ENCODE measurements around the gene SRL.

SRL gene

DNA sequence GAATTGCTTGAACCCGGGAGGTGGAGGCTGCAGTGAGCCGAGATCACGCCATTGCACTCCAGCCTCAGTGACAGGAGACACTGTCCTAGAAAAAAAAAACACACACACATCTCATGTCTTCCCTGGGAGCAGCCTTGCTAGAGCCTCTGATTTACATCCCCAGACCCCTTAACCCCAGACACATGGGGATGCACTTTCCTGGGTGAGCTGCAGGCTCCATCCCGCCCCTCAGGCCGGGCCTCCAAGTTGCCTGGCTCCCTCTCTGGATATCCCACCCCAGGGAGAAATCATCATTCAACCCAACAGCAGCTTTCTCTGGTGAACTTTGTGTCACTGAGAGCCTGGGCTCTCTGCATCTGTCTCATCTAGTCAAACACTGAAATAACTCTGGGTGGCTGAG is 21.5 kb downstream of the SRL start:
- DNase-seq = no peak

DNA sequence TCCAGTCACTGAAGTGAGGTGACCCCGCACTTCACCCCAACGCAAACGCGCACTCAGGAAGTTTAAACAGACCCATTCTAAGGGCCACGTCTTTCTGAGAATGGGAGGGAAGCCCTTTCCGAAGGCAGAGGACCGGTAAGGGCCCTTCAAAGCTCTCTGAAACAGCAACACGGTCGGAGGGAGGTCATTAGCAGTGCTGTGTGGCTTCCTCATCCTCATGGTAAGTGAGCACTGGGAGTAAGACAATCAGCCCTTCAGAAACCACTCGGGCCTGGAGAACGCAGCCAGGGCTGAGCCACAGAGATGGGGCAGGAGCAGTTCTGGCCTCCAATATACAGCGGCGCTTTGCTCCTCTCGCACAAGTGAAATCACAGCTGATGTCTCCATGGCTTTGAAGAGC is 23.7 kb downstream of the SRL start:
- DNase-seq = no peak

DNA sequence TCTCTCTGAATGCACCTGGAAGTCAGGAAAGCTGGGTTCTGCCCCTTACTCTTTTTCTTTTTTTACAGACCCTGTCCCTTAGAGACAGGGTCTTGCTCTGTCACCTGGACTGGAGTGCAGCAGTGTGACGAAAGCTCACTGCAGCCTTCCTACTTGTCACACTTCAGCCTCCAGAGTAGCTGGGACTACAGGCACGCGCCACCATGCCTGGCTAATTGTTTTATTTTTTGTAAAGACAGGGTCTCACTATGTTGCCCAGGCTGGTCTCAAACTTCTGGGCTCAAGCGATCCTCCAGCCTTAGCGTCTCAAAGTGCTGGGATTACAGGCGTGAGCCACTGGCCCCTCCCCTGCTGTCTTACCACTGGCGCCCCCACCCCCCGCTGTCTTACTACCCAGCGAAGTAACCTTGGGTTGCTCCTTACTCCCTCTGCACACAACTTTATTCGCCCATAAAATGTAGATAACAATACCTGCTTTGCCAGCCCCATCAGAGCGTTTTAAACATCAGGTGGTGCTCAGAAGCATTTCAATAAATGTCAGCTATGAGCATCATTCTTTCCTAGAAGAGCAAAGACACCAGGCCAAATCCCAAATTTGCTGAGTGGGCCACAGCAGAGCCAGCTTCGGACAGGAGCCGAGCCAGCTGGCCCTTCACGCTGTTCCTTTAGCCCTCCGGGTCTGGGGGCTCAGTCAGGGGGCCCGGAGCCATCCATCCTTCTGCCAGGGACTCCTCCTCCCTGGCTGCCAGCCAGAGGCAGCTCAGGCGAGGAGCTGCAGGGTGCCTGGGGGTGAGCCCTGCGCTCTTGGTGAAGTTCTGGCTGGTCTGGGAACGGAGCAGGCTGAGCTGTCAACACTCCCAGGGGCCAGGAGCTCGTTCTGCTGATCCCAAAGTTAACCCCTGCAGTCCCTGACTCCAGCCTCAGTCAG is 24.4 kb downstream of the SRL start:
- DNase-seq = no peak

DNA sequence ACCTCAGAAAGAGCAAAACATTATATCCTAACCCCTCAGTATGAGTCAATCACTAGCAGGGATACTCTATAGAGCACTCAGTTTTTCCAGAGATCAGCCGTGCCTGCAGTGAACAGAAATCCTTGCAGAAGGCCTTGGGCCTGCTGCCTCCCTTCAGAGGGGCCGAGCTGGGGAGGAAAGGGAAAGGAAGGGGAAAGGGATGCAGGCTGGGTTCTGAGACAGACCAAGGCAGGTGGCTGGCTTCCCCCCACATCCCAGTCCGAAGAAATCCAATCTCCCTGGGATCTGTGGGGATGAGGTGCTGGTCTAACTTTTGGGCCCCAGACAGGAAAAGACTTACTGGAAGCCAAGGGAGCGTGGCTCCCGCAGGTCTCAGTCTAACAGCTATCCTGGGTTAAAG is 25.3 kb downstream of the SRL start:
- DNase-seq = no peak

DNA sequence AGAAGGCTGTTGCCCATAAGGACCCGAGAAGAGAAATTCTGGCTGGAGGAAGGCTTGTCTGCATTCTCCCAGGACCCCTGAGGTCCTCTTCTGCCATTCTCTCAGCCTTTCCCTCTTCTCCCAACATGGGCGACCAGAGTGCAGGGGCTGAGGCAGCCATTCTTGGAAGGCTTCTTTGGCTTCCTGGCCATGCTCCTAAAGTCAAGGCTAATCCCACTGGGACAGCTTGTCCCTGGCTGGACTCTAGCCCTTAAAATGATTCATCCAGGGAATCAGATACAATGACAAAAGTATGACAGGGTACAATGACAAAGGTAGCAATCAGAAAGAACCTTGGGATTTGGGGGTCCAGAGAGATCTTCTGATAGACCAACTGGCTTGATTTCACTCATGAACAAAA is 26.8 kb downstream of the SRL start:
- no peak for DNase-seq

DNA sequence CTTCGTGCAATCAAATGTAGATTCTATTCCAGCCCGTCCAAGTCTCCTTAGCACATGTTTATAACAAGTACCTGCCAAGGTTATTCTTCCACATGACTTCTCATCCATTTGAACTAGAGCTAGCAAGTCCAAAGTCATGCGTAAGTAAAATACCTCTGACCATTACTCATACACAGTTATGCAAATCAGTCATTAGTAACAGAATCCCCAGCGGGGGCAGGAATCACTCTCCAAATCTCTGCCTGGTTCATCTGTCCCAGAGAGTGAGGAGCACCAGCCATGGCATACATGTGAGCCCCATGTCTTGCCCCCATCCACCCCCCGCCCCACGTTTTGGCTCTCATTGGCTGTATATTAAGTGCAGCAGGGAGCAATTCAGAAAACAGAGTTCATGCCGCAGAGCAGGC is 27.7 kb downstream of the SRL start:
- DNase-seq = peak; percentile 43

DNA sequence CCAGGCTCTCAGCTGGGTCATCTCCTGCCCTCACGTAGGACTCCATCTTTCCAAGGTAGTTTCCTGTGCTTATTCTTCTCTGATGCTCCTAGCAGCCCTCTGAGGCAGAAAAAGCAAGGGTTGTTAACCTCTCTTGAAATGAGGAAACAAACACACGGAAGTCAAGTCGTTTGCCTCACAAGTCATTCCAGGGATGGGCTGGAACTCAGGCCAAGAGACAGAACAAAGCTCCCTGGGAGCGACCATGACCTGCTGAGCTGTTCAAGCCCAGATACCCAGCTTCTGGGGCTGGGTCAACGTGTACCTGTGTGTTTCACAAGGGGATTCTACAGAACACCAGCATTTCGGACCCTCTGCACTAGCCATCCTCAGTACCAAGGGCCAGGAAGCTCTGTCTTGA is 28.1 kb downstream of the SRL start:
- no peak for DNase-seq

DNA sequence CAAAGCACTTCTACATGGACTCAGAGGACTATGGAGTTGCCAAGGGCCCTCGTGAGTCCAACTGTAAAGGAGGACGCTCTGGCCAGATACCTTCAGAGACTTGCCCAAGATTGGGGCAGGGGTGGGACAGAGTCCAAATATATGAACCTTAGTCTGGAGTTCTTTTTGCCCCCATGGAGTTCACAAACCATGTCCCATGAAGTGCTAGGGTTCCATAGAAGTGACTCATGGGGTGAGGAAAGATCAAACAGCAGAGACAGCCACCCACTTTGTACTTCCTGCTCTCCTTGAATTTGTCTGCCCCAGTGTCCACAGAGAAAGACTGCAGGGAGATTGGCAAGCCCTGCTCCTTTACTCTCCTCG is 29.0 kb downstream of the SRL start:
- DNase-seq = peak; percentile 37

DNA sequence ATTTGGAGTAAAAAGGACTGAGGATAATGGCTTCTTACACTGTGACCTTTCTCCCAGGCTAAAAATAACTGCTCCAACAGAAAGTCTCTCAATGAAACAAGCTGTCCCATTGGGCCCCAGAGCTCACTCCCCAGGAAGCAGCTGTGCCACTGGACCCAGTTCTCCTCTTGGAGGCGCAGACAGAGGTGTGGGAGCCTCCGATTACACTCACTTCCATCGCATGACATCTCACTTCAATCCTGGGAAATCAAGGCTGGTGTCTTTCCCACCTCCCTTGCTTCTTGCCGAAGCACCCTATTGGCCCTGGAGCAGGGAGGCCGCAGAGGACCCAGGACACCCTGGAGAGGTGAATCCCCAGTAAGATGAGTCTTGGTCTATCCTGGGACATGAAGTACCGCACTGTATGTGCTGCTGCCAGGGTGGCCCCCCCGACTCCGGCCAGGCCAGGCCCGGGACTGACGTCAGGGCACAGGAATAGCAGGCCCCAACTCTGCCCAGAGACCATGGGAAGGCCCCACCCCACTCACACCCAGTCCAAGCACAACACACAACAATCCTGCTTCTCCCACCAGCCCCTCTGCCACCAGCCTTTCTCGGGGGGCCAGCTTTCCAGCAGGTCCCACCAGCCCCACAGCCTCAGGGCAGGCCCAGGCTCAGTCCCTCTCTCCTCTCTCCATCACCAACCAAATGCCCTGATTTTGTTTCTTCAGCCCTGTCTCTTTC is 29.5 kb downstream of the SRL start:
- no peak for DNase-seq

DNA sequence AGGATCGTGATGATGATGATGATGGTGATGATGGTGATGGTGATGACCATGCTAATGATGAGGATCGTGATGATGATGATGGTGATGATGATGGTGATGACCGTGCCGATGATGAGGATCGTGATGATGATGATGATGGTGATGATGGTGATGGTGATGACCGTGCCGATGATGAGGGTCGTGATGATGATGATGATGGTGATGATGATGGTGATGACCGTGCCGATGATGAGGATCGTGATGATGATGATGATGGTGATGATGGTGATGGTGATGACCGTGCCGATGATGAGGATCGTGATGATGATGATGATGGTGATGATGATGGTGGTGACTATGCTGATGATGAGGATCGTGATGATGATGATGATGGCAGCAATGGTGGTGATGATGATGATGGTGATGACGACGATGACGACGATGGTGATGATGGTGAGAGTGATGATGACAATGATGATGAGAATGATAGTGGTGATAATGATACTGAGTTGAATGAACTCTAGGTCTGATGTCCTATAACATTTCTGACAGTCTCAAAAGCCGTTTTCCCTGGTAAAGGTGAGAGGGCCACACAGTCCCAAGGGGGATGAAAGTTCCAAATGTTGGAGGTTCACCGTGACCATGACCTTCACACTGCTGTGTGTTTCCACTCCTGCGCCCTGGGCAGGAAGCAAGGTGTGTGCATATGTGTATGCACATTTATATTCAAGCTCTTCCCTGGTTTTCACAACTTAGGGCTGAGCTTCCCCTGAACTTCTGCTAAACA is 30.3 kb downstream of the SRL start:
- DNase-seq = peak; percentile 6

DNA sequence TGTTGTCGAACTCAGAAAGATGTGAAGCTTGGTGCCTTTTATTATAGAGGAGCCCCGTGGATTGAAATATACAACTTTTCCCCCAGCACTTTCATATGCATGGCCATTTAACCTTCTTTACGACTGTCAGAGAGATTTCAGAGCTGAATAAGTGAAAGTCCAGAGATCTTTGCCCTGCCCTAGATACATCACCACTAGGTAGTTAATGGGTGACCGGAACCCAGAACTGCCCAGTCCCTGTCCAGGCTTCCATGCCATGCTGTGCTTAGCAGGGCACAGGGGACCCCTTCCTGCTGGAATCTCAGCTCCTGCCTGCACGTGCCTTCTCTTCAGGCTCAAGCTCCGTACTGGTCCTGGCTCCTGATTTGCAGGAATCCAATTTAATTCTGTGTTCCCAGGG is 32.2 kb downstream of the SRL start:
- no peak for DNase-seq

DNA sequence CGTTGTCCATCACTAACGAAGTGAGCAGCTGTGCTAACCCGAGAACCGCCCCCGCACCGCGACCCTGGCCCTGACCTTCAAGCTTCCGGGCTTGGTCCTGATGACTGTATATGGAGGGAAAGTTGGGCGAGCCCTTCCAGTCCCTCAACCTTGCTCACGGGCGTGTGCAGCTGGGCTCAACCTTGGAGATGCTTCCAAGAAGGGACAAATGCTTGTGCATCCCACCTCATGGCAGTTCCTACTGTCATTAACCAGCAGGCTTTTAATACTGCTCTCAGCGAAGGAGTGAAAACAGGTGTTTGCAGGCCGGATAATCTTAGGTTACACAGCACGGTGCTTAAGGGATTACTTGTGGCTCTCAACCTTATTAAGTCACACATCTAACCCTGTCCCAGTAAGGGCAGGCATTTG is 33.5 kb downstream of the SRL start:
- DNase-seq = no peak

DNA sequence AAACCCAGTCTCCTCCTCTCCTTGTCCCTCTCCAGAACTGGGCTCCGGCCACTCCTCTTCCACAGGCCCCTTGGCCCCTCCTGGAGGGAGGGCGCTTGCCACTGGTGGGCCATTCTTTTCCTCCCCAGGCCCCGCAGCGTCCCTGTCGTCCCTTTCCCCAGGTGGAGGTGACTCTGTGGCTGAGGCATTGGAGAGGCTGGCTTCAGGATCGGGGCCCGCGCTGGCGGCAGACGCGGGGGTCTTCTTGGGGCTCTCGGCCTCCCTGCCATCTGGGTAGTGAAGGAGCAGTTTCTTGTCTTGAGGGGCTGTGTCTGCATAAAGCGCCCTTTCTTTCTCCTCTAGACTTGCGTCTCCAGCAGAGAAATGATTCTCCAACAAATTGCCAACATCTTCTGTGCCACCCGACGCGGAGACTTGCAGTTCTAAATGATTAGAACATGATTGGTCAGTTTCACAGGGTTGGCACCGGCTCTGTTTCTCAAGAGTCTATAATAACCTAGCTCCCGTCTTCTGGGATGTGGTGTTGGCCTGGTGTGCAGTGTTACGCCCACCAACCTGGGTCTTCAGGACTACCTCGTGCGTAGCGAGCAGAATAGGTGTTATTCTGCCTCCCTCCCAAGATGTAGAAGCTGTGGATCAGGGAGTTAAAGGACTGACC is 34.1 kb downstream of the SRL start:
- no peak for DNase-seq

DNA sequence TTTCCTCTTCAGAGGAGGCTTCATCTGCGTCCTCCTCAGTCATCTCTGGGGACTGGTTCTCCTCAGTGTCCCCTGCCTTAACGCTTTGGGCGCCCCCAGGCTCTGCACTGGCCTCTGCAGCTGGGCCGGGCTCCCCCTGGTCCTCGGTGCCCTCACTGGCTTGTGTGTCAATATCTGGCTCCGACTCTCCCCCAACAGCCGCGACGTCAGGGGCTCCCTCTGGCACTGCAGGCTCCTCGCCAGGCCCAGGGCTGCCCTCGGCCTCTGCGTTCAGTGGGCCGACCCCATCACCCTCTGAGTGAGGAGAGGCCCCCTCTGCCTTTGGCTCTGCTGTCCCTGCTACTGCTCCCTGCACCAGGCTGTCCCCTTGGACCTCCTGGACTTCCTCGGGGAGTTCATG is 34.7 kb downstream of the SRL start:
- no peak for DNase-seq

DNA sequence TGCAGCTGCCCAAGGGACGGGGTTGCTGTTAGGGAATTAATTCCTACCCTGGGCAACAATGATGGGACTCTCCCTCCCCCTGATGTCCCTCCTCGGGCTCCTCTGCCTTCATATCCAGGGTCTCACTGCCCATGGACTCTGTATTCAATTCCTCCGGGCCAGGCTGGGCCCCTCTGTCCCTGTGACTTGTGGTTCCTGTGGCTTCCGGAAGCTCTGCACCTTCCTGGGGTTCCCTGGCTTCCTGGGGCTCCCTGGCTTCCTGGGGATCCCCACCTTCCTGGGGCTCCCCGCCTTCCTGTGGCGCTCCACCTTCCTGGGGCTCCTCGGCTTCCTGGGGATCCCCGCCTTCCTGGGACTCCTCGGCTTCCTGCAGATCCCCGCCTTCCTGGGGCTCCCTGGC is 35.2 kb downstream of the SRL start:
- DNase-seq = no peak

DNA sequence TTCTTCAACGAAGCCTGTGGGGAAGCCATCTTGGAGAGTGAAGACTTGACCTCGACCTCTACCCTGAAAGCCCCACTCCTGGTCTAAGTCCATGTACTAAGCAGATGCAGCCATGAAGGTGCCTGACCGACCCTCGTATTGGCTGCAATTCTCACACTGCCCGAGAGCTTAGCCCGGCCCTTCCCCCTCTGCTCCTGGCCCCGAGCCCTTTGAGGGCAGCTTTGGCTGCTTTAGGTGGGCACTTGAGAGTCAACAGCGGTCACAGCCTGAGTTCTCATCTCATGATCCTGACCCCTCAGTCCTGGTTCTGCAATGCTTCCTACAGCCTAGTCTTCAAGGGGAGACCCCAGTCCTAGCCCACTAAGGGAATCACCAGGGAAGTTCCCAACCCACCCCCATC is 35.9 kb downstream of the SRL start:
- no peak for DNase-seq

DNA sequence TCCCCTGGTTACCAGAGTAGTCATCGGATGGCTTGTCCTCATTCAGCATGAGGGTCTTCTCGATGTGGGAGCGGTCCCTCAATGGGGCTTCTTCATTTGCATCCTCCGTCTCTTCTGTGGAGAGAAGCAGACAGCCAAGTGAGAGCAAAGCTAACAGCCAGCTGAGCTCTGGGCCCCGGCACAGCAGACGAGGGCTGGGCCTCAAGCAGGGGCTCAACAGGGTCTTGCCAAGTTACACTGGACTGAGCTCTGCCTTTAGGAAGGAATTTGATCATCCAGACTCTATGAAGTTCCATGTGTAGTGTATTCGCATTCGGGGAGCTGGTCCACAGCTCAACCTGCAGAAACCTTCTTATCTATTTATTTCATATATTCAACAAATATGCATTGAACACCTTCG is 37.4 kb downstream of the SRL start:
- no peak for DNase-seq

DNA sequence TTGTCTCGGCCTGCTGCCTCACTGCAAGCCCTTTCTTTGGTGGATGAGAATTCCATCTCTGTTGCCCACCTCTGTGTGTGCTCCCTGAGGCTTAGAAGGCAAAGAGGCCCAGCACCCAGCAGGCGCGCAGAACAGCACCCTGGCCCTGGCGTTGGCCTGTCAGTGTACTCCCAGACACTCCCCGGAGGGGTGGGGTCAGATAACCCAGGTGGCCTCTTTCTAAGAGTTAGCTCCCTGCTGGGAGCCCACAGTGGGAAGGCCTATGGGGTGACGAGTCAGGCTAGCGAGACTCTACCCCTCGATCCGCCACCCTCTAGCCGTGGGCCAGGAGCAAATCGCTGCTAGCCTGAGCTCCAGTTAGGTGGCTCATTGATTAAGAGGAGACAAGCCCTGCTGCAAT is 38.1 kb downstream of the SRL start:
- no peak for DNase-seq

DNA sequence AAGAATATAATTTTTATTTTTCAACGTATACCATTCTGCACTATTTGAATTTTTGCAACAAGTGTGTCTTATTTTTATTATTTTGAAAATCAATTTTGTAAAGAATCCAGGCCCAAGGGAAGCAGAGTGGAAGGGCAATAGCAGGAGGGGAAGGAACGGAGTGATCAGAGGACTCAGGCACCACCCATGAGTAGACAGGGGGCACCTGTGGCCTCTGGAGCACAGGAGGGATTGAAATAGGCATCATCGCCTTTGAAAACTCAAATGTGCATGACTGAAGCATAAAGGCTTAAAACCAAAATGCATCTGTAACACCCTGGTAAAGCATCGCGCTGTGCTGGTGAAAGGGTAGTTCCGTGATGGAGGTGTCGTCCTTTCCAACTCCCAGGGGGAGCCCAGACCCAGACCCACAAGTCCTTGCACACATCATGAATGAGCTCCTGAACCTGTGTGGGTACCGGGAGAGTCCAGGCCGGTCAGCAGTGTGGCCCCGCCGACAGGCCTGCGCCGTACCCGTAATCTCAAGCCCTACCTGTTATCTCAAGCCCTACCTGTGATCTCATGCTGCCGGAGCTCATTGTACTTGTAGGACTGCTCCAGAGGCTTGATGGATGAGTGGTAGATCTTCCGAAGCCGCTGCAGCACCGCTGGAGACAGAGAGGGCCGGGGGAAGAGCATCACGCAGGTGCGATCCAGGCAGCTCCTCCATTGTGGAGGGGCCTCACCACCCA is 39.1 kb downstream of the SRL start:
- no peak for DNase-seq

DNA sequence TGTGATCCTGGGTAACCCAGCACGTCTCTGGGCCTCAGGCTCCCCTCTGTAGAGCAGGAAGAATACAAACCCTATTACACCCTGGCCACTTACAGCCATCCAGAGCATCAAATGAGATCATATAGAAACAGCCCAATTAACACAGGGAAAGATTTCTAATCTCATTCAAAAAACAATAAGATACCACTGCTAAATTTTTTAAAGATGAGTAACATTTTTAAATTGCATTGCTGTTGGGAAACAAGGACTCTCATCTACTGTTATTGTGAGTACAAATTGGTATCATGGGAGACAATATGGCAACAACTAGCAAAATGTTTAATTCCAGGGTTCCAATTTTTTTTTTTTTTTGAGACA is 41.1 kb downstream of the SRL start:
- no peak for DNase-seq

DNA sequence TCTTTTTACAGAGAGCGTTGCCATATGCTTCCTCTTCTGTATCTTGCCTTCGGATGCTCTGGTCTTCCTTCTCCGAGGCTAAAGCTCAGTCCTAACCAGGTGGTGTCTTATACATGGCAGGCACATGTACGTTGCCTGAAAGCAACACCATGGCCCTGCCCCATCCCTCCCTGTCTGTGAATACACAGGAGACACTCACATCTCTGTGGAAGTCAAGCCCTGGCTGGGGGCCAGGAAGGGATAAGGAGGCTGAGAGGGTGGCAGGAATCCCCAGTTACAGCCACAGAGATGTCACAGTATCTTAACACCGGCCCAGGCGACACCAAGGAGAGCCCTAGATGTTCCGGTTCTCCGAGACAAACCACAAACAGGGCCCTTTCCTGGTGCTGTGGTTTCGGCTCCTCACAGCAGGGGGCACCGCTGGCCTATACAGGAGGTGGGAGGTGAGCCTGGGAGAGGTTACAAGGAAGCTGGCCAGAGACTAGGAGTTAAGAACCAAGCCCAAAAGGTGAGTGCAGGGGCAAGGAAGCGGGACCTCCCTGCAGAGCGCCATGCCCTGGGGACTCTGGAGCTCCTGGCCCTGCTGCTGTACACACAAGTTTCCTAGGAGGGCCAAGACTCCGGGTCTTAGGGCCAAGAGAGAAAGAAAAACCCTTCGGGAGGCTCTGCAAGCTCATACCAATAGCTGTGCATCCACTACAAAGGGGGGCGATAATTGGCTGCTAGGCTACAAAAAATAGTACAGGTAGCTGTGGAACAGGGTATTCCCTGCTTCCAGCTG is 41.7 kb downstream of the SRL start:
- DNase-seq = peak; percentile 70

DNA sequence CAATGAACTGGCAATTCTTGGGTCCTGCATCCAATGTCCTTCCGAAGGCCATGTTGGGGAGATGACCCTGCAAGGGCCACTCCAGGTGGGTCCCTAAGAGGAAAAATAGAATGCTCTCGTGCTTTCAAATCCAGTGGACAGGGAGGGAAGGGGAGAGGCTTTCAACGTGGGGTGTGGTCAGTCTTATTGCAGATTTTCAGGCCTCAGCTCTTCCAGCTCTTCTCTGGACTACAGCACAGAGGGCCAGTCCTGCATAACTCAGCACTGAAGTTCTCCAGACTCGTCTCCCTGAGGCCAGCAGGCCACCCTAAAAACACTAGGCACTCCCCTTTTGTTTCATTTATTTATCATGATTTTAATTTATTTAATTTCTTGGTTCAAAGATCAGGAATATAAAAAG is 43.1 kb downstream of the SRL start:
- DNase-seq = no peak
